HFFc6 (cell line): ENCODE data around the gene PPP2R5C. TPM values are rescaled to one million over a fixed set of nuclear protein-coding genes. Genes with fewer than 3 reads are reported as not detected.

Source experiments
- DNase-seq: peaks from one replicate; pipeline ENCODE4 v3.0.0-alpha.2; 2018
- H3K27ac Mint-ChIP-seq: 2 replicates; pipeline ENCODE4 v1.8.0; 2020; ENCODE audit warnings: mild to moderate bottlenecking, mixed read lengths
- H3K27me3 Mint-ChIP-seq: 2 replicates; pipeline ENCODE4 v1.8.0; 2021; ENCODE audit warnings: mild to moderate bottlenecking, moderate library complexity, mixed read lengths; ENCODE audit not compliant: insufficient read depth
- H3K36me3 Mint-ChIP-seq: 2 replicates; pipeline ENCODE4 v1.8.0; 2021; ENCODE audit warnings: low read depth, mixed read lengths
- H3K4me1 Mint-ChIP-seq: 2 replicates; pipeline ENCODE4 v1.8.0; 2020; ENCODE audit warnings: low read depth, mixed read lengths
- H3K4me3 Mint-ChIP-seq: 2 replicates; pipeline ENCODE4 v1.8.0; 2020; ENCODE audit warnings: mild to moderate bottlenecking, moderate library complexity, mixed read lengths
- H3K9me3 Mint-ChIP-seq: 2 replicates; pipeline ENCODE4 v1.8.0; 2020; ENCODE audit warnings: mild to moderate bottlenecking, mixed read lengths
- total RNA-seq, 6 experiments: library from RNA; stranded (reverse); fragmentation: NEBNext Ultra II Directional; extraction: Animal tissue kit (Norgen Biotek cat#: 25700); gene quantifications; 2 replicates in 1 of 6; 3 replicates in 5 of 6; pipeline ENCODE4 v1.2.3, GENCODE V29; 2021
- TF ChIP-seq, protein P1 (sequence below): fragments of 200-600 bp; sonication (generic); IDR thresholded peaks from 2 replicates; pipeline ENCODE4 v1.5.0; 2021; ENCODE audit warnings: antibody characterized with exemption, mild to moderate bottlenecking

PPP2R5C gene
- total RNA-seq, 6 experiments from 2014 or later: 108 to 128 (median 122) TPM

DNA sequence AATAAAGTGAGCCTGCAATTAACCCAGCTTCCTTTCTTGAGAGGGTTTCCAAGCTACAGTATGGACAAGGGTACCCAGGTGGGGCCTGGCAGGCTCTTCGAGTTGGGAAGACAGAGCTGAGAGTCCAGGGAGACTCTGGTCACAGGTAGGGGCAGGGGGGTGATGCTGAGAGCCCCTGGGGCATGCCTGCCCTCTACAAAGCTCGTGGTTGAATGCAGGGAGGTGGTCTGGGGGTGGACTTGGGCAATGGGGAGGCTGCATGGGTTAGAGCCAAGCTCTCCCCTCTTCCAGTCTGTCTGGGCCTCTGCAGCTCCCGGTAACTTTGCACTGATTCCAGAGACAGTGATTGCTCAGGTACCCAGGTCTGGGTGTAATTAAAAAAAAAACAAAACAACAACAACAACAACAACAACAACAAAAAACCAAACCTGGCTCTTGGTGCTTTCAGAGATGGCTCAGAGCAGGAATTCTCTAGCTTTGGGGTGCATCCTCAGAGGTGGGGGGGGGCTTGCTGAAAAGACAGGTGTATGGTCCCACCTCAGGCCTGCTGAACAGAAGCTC is 30.8 kb upstream of the PPP2R5C start:
- TF ChIP-seq, protein P1, sequence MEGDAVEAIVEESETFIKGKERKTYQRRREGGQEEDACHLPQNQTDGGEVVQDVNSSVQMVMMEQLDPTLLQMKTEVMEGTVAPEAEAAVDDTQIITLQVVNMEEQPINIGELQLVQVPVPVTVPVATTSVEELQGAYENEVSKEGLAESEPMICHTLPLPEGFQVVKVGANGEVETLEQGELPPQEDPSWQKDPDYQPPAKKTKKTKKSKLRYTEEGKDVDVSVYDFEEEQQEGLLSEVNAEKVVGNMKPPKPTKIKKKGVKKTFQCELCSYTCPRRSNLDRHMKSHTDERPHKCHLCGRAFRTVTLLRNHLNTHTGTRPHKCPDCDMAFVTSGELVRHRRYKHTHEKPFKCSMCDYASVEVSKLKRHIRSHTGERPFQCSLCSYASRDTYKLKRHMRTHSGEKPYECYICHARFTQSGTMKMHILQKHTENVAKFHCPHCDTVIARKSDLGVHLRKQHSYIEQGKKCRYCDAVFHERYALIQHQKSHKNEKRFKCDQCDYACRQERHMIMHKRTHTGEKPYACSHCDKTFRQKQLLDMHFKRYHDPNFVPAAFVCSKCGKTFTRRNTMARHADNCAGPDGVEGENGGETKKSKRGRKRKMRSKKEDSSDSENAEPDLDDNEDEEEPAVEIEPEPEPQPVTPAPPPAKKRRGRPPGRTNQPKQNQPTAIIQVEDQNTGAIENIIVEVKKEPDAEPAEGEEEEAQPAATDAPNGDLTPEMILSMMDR: no peak
- Mint-ChIP-seq H3K27ac (no peak overlapping the region), H3K4me1 (peaks cover 13% of the 10 kb centered on the region), H3K36me3 (peaks cover 5% of the 10 kb centered on the region), H3K9me3 (peaks cover 11% of the 10 kb centered on the region), H3K27me3 (peaks cover 37% of the 10 kb centered on the region), H3K4me3 (no peak overlapping the region)
- no peak for DNase-seq

DNA sequence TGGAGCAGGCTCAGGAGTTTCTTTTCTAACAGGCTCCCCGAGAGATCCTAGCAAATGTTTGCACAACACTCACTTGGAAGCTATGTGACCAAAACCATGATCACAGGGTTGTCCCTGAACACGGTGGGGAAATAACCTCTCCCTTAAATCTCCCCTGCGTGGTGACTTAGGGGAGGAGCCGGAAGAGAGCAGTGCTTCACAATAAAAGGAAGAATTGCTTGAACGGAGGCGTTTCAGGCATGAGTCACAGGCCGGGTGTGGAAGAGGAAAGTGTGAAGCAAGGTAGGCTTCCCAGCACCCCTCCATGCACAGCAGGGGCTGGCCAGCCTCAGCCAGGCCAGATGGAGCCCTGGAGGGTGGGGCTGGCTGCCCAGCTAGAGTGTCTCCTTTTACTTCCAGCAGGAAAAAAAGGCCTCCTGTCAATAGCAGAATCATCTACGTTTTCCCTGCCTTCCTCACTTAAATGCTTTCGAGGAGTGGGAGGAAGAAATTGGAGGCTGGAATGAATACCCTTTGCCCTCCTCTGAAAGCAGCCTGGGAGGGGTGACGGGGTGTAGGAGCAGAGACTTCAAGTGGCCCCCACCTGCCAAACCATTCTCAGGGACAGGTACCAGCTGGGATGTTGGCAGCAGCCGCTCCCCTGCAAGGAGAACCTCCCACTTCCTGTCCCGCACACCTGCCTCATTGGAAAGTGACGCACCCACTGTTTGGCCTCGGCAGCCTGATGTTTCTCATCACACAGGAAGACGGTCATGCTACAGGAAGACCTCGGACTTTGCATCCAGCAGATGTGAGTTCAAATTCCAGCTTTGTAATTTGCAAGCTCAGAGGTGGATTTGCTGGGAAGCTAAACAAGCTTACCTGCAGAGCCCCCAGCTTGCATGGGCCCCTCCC is 30.1 kb upstream of the PPP2R5C start:
- Mint-ChIP-seq H3K9me3 (peaks cover 11% of the 10 kb centered on the region), H3K4me3 (peak overlapping the region; percentile 58; the same call in 1 of the 2 replicates), H3K27me3 (peaks cover 39% of the 10 kb centered on the region), H3K4me1 (peaks cover 13% of the 10 kb centered on the region), H3K36me3 (peaks cover 5% of the 10 kb centered on the region), H3K27ac (no peak overlapping the region)
- TF ChIP-seq, protein P1: no peak
- DNase-seq: peak; percentile 58

DNA sequence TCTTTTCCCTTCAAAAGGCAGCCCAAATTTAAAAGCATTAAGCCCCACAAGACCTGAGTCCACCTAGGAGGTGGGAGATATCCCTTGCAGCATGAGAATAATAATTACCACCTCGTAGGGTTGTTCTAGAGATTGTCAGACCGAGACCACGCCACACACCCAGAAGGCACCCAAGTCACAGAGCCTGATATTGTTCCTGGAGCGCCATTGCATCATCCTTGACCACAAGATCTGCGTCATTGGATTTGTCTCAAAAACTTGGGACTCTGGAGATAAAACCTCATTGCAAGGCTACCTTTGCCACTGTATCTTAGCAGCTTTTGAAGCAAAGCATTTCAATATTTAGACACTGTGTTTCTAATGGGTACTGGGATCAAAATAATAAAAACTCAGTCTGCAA is 29.4 kb upstream of the PPP2R5C start:
- Mint-ChIP-seq H3K9me3 (peaks cover 11% of the 10 kb centered on the region), H3K4me3 (no peak overlapping the region), H3K4me1 (peaks cover 13% of the 10 kb centered on the region), H3K36me3 (peaks cover 5% of the 10 kb centered on the region), H3K27ac (no peak overlapping the region), H3K27me3 (peaks cover 38% of the 10 kb centered on the region)
- TF ChIP-seq, protein P1: no peak
- DNase-seq: no peak

DNA sequence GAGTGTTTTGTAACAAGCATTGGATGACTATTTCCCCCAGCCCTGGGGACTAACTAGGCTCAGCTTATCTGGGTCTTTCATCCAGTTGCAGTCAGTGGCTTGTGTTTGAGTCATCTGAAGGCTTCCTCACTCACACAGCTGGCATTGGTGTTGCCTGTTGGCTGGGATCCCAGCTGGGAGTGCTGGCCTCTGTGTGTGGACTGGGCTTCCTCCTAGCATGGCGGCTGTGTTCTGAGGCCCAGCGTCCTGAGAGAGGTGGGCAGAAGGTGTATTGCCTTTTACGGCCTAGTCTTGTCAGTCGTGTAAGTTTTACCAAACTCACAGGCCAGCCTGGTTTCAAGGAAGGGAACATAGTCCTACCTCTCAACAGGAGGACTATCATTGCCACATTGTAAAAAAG is 28.3 kb upstream of the PPP2R5C start:
- DNase-seq: peak; percentile 54
- H3K27me3 Mint-ChIP-seq: peaks cover 35% of the 10 kb centered on the region
- TF ChIP-seq, protein P1: no peak

DNA sequence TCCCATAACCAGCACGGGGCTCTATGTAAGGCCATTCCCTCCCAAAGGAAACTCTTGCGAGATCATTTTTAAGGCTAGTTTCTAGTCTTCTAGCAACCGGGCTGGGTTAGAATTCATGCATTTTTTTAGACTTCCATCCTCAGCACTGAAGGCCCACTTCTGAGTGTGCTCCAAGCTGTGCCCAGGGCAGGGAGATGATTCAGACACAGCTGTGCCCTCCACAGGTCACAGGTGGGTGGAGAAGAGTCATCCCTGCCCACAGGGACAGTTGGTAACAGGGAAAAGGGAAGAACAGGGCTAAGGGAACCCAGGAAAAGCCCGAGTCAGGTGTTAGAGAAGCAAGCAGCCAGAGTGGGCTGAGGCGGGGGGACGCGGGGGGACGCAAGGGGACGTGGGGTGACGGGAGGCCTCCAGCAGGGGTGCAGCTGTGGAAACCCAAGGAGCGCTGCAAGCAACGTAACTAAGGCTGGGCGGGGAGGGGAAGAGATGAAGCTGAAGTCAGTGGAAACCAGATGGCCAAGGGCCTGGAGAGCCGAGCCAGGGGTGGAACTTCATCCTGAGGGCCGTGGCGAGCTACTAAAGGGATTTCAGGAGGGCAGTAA is 27.2 kb upstream of the PPP2R5C start:
- no peak for DNase-seq
- Mint-ChIP-seq H3K27ac (no peak overlapping the region), H3K27me3 (peaks cover 29% of the 10 kb centered on the region), H3K36me3 (peaks cover 5% of the 10 kb centered on the region), H3K4me1 (peaks cover 13% of the 10 kb centered on the region), H3K9me3 (peaks cover 11% of the 10 kb centered on the region), H3K4me3 (no peak overlapping the region)
- TF ChIP-seq, protein P1: no peak

More for the DNA sequence above, 28.3 kb upstream of the PPP2R5C start:
- no peak overlapping the region for H3K4me3 Mint-ChIP-seq
- H3K27ac Mint-ChIP-seq: no peak overlapping the region
- peaks cover 5% of the 10 kb centered on the region for H3K36me3 Mint-ChIP-seq
- H3K9me3 Mint-ChIP-seq: peaks cover 11% of the 10 kb centered on the region
- peaks cover 13% of the 10 kb centered on the region for H3K4me1 Mint-ChIP-seq
